HEK293 (cell line): ENCODE results near the gene PLB1.

Experiments used
- CTCF ChIP-seq: fragments of 450-650 bp; formaldehyde crosslinking; IDR thresholded peaks from 2 replicates; pipeline ENCODE4 v1.5.1; 2016; ENCODE audit warnings: missing biosample characterization, missing genetic modification characterization
- GLIS2 ChIP-seq: fragments of 450-650 bp; formaldehyde crosslinking; IDR thresholded peaks from 2 replicates; pipeline ENCODE4 v1.5.1; 2016; ENCODE audit warnings: missing biosample characterization, missing genetic modification characterization
- PRDM10 ChIP-seq: fragments of 450-650 bp; formaldehyde crosslinking; IDR thresholded peaks from 2 replicates; pipeline ENCODE4 v1.5.1; 2016; ENCODE audit warnings: missing biosample characterization, missing genetic modification characterization
- SETDB1 ChIP-seq: IDR thresholded peaks from one replicate; pipeline ENCODE4 v1.6.1; 2017; ENCODE audit warnings: mild to moderate bottlenecking, low read length, moderate library complexity, mixed read lengths; ENCODE audit not compliant: insufficient read length
- ZNF24 ChIP-seq: fragments of 450-650 bp; formaldehyde crosslinking; IDR thresholded peaks from 2 replicates; pipeline ENCODE4 v1.5.1; 2016; ENCODE audit warnings: missing biosample characterization, missing genetic modification characterization
- ZNF449 ChIP-seq: fragments of 450-650 bp; formaldehyde crosslinking; IDR thresholded peaks from 2 replicates; pipeline ENCODE4 v1.5.1; 2017; ENCODE audit warnings: missing biosample characterization, mild to moderate bottlenecking, missing genetic modification characterization, moderate library complexity
- ZNF777 ChIP-seq: fragments of 450-650 bp; formaldehyde crosslinking; IDR thresholded peaks from 2 replicates; pipeline ENCODE4 v1.5.1; 2017; ENCODE audit warnings: missing biosample characterization, missing genetic modification characterization, borderline replicate concordance
- ZXDB ChIP-seq: fragments of 450-650 bp; formaldehyde crosslinking; IDR thresholded peaks from 2 replicates; pipeline ENCODE4 v1.5.1; 2016; ENCODE audit warnings: missing biosample characterization, missing genetic modification characterization

- no peak for TF ChIP-seq CTCF (tag by site-specific recombination)
- no peak for TF ChIP-seq ZNF777 (tag by site-specific recombination)
- TF ChIP-seq ZXDB (tag by site-specific recombination): no peak
- no peak for TF ChIP-seq ZNF449
- TF ChIP-seq SETDB1: no peak
- no peak for TF ChIP-seq PRDM10 (tag by site-specific recombination)
- TF ChIP-seq GLIS2: no peak
- no peak for TF ChIP-seq ZNF24 (tag by site-specific recombination)
Observed at GRCh38 chr2:28547906-28548600, 52.2 kb downstream of the PLB1 start.
